Uterus (tissue), 2 donors: ENCODE measurements around the gene SYNPO.

ENCODE experiments used
- POLR2A ChIP-seq, 2 donors: fragments of 450-650 bp; IDR thresholded peaks; one replicate each; pipeline ENCODE4 v1.6.1; 2016; ENCODE audit warnings: antibody characterized with exemption in 2 of 2, mild to moderate bottlenecking in 1 of 2, moderate library complexity in 1 of 2
- TF ChIP-seq, protein P1 (sequence below), 4 experiments: fragments of 200-600 bp in 2 of 4; fragments of 450-650 bp in 2 of 4; sonication (generic) in 2 of 4; IDR thresholded peaks; one replicate each; pipeline ENCODE4 v1.5.1; 2016 to 2019; ENCODE audit warnings: antibody characterized with exemption in 4 of 4, mild to moderate bottlenecking in 2 of 4, moderate library complexity in 1 of 4

DNA sequence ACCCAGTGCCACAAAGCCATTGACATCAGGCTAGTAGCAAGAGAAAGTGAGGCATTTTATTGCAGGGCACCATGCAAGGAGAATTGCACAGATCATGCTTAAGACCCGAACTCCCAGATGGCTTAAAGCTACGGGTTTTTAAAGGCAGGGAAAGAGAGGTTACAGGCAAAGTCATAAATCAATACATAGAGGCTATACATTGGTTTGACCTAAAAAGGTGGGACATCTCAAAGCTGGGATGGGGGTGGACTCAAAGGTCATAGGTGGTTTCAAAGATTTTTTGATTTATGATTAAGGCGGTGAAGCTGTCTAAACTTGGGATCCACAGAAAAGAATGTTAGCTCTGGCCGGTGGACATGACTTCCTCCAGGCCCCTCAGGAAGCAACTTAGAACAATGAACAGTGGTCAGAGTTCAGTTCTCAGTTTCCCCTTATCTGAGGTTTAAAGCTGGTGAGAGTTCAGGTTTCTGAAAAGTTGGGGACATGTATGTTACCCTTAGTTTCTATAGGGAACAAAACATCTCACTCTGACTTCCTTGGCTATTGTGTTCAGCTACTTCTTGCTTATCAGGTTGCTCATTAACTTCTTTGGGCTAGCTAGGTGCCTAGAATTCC, 66.4 kb downstream of the SYNPO start:
- no peak for TF ChIP-seq POLR2A (IDR thresholded peaks at IDR 0.05)
- TF ChIP-seq, protein P1, sequence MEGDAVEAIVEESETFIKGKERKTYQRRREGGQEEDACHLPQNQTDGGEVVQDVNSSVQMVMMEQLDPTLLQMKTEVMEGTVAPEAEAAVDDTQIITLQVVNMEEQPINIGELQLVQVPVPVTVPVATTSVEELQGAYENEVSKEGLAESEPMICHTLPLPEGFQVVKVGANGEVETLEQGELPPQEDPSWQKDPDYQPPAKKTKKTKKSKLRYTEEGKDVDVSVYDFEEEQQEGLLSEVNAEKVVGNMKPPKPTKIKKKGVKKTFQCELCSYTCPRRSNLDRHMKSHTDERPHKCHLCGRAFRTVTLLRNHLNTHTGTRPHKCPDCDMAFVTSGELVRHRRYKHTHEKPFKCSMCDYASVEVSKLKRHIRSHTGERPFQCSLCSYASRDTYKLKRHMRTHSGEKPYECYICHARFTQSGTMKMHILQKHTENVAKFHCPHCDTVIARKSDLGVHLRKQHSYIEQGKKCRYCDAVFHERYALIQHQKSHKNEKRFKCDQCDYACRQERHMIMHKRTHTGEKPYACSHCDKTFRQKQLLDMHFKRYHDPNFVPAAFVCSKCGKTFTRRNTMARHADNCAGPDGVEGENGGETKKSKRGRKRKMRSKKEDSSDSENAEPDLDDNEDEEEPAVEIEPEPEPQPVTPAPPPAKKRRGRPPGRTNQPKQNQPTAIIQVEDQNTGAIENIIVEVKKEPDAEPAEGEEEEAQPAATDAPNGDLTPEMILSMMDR (IDR thresholded peaks at IDR 0.05), result no peak
